Mucosa of stomach (tissue), 1 donor: ENCODE results near the gene AUP1.
"Not testable (repeated sequence)": the region's sequence is repeated elsewhere in the genome, so short reads cannot be mapped to it uniquely, and the experiment has no call there.

Experiments
- H3K27me3 ChIP-seq: one replicate; pipeline ENCODE4 v1.7.0; 2013; ENCODE audit warnings: mild to moderate bottlenecking, low read length; ENCODE audit not compliant: control insufficient read depth, insufficient read depth
- H3K36me3 ChIP-seq: one replicate; pipeline ENCODE4 v1.7.0; 2013; ENCODE audit warnings: low read length; ENCODE audit not compliant: control insufficient read depth, insufficient read depth
- H3K4me1 ChIP-seq: one replicate; pipeline ENCODE4 v1.7.0; 2013; ENCODE audit warnings: mild to moderate bottlenecking, low read length; ENCODE audit not compliant: control insufficient read depth, insufficient read depth
- H3K4me3 ChIP-seq: one replicate; pipeline ENCODE4 v1.7.0; 2013; ENCODE audit warnings: low read length
- H3K9ac ChIP-seq: one replicate; pipeline ENCODE4 v1.7.0; 2013; ENCODE audit warnings: mild to moderate bottlenecking, low read length, moderate library complexity
- H3K9me3 ChIP-seq: one replicate; pipeline ENCODE4 v1.7.0; 2013; ENCODE audit warnings: mild to moderate bottlenecking, low read length, moderate library complexity; ENCODE audit not compliant: control insufficient read depth
- donor health status: Pancreatic carcinoma.

The AUP1 gene

GRCh38 chr2:74566754-74567085 lies 37.2 kb upstream of the AUP1 start:
- no peaks in the 10 kb centered on the region for H3K4me1 ChIP-seq
- H3K9me3 ChIP-seq: no peaks in the 10 kb centered on the region
- H3K9ac ChIP-seq: no peak overlapping the region
- no peaks in the 10 kb centered on the region for H3K36me3 ChIP-seq
- no peaks in the 10 kb centered on the region for H3K27me3 ChIP-seq
- H3K4me3 ChIP-seq: no peak overlapping the region

DNA sequence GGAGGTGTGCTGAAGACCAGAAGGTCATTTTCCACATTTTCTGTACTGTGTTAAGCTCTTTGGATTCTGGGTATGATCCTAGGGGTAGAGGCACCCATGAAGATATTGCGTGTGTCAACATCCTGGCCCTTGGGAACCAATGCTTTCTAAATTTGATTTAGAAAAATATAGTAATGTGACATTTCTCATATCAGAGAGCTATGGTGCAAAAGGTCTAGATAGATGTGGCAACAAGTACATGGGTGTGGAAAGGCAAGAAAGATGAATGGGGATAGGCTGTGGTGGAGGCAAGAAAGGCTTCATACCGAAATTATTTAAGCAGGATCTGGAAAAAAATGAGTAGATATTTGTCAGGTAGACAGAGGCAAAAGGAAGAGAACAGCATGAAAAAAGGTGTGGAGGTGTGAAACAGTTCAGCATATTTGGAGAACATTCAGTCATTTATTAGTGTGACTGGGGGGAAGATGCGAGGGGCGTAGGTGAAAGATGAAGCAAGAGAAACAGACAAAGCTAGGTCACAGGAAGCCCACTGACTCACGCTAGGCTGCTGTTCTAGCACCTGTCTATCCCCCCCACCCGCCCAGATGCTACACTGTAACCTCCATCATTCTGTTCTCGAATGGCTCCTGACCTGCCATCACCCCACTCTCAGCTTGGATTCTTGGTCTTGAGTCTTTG lies 36.7 kb upstream of the AUP1 start:
- H3K9me3 ChIP-seq: no peaks in the 10 kb centered on the region

DNA sequence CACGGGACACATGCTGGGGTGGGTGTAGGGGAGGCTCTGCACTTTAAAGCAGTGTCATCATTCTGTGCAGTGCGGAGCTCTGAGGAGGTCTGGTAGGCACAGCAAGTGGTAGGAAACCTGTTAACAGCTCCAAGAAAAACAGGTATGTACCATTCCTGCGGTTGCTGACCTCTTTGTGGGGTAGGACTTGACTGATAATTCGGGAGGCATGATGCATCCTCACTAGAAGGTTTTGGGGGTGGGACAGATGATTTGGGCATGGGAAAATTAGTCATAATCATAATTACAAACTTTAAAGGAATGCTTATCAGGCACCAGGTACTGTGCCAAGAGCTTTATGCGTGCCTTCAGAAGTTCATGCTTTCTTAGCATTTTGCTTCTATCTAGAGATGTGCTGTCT lies 34.7 kb upstream of the AUP1 start:
- Histone ChIP-seq H3K27me3 (no peaks in the 10 kb centered on the region), H3K4me3 (no peak overlapping the region), H3K9me3 (no peaks in the 10 kb centered on the region), H3K9ac (no peak overlapping the region), H3K36me3 (no peaks in the 10 kb centered on the region), H3K4me1 (no peaks in the 10 kb centered on the region)

More for the DNA sequence above, 36.7 kb upstream of the AUP1 start:
- H3K4me1 ChIP-seq: no peaks in the 10 kb centered on the region
- no peaks in the 10 kb centered on the region for H3K36me3 ChIP-seq
- H3K9ac ChIP-seq: no peak overlapping the region
- no peaks in the 10 kb centered on the region for H3K27me3 ChIP-seq
- no peak overlapping the region for H3K4me3 ChIP-seq

- no peak overlapping the region for H3K4me3 ChIP-seq
- no peaks in the 10 kb centered on the region for H3K9me3 ChIP-seq
- H3K27me3 ChIP-seq: no peaks in the 10 kb centered on the region
- H3K4me1 ChIP-seq: peaks cover 16% of the 10 kb centered on the region
- H3K9ac ChIP-seq: no peak overlapping the region
- H3K36me3 ChIP-seq: no peaks in the 10 kb centered on the region
Observed at GRCh38 chr2:74562126-74562775, 32.7 kb upstream of the AUP1 start.

DNA sequence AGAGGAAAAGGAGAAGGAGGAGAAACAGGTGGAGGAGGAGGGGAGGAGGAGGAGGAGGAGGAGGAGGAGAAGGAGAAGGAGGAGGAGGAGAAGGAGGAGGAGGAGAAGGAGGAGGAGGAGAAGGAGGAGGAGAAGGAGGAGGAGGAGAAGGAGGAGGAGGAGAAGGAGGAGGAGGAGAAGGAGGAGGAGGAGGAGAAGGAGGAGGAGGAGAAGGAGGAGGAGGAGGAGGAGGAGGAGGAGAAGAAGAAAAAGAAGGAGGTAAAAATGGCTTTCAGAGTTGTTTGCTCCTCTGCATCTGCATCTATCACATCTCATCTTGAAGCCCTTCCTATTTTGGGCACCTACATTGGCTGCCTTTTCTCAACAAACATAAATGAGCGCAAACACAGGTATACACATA lies 31.5 kb upstream of the AUP1 start:
- H3K36me3 ChIP-seq, H3K9ac ChIP-seq, H3K9me3 ChIP-seq, H3K4me3 ChIP-seq, H3K27me3 ChIP-seq: not testable (repeated sequence)
- H3K4me1 ChIP-seq: peaks cover 19% of the 10 kb centered on the region

- no peak overlapping the region for H3K9ac ChIP-seq
- H3K9me3 ChIP-seq: no peaks in the 10 kb centered on the region
- no peaks in the 10 kb centered on the region for H3K36me3 ChIP-seq
- no peak overlapping the region for H3K4me3 ChIP-seq
- peaks cover 22% of the 10 kb centered on the region for H3K4me1 ChIP-seq
- no peaks in the 10 kb centered on the region for H3K27me3 ChIP-seq
Observed at GRCh38 chr2:74560591-74560990, 31.1 kb upstream of the AUP1 start.

GRCh38 chr2:74559912-74560311 lies 30.4 kb upstream of the AUP1 start:
- no peaks in the 10 kb centered on the region for H3K9me3 ChIP-seq
- no peaks in the 10 kb centered on the region for H3K27me3 ChIP-seq

DNA sequence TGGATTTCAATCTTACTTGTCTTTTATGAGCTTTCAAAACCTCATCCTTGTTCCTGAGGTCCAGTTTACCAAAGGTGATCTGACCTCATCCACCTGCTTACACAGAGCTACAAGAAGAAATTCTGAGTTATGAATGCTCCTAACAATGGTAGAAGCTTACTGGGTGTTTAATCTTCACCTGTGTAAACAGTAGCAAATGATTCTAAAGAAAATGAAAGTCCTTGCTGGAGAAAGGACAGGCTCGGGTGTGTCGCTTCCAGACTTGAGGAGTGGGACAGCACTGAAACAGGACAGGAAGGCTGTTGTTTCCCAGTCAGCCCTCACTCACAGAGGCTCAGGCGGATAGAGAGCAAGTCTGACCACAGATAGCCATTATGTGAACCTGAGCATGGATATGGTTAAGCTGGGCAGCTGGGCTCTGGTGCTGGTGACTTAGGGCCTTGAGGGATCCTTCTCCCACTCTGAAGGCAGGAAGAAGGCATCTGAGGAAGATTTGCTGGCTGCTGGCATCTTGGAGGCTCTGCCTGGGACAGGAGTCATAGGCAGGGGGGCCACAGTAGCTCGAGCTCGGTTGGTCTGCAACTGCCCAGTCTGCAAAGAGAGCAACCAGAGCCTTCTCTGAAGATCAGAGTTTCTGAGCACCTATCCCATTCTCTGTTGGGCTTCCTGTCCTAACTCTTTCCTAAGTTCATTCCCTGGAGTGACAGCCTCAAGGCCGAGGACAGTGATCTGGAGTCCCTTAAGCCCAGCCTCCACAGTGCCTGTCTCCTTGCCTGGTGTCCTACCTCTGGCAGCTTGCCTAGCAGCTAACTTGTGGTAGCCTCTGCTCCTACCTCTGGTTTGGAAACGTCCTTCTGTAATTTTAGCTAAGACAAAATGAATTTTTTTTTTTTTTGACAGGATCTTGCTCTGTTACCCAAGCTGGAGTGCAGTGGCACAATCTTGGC lies 29.1 kb upstream of the AUP1 start:
- Histone ChIP-seq H3K27me3 (no peaks in the 10 kb centered on the region), H3K36me3 (no peaks in the 10 kb centered on the region), H3K9me3 (no peaks in the 10 kb centered on the region), H3K4me1 (peaks cover 27% of the 10 kb centered on the region), H3K4me3 (no peak overlapping the region), H3K9ac (no peak overlapping the region)

More at GRCh38 chr2:74559912-74560311, 30.4 kb upstream of the AUP1 start:
- no peaks in the 10 kb centered on the region for H3K36me3 ChIP-seq
- H3K9ac ChIP-seq: no peak overlapping the region
- H3K4me3 ChIP-seq: no peak overlapping the region
- peaks cover 27% of the 10 kb centered on the region for H3K4me1 ChIP-seq

- H3K4me3 ChIP-seq: no peak overlapping the region
- no peaks in the 10 kb centered on the region for H3K27me3 ChIP-seq
- H3K36me3 ChIP-seq: no peaks in the 10 kb centered on the region
- H3K9me3 ChIP-seq: no peaks in the 10 kb centered on the region
- peaks cover 27% of the 10 kb centered on the region for H3K4me1 ChIP-seq
- H3K9ac ChIP-seq: no peak overlapping the region
Observed at GRCh38 chr2:74556831-74557370, 27.4 kb upstream of the AUP1 start.

- Histone ChIP-seq H3K9ac (no peak overlapping the region), H3K9me3 (no peaks in the 10 kb centered on the region), H3K4me1 (peaks cover 27% of the 10 kb centered on the region), H3K27me3 (no peaks in the 10 kb centered on the region), H3K36me3 (no peaks in the 10 kb centered on the region), H3K4me3 (no peak overlapping the region)
Observed at GRCh38 chr2:74556159-74556558, 26.7 kb upstream of the AUP1 start.

- no peaks in the 10 kb centered on the region for H3K36me3 ChIP-seq
- H3K9ac ChIP-seq: peak overlapping the region; percentile 79
- H3K4me3 ChIP-seq: peak overlapping the region; percentile 51
- peaks cover 27% of the 10 kb centered on the region for H3K4me1 ChIP-seq
- no peaks in the 10 kb centered on the region for H3K9me3 ChIP-seq
- no peaks in the 10 kb centered on the region for H3K27me3 ChIP-seq
Observed at GRCh38 chr2:74555610-74556103, 26.2 kb upstream of the AUP1 start.
